GM19023 (cell line): ENCODE results near the gene CLK4.

Source experiments
- ATAC-seq: cut with Tn5 transposase; IDR thresholded peaks from one replicate; pipeline ENCODE4 v1.9.1; 2021; ENCODE audit warnings: mild to moderate bottlenecking, moderate library complexity; ENCODE audit not compliant: unreplicated experiment

Gene CLK4

DNA sequence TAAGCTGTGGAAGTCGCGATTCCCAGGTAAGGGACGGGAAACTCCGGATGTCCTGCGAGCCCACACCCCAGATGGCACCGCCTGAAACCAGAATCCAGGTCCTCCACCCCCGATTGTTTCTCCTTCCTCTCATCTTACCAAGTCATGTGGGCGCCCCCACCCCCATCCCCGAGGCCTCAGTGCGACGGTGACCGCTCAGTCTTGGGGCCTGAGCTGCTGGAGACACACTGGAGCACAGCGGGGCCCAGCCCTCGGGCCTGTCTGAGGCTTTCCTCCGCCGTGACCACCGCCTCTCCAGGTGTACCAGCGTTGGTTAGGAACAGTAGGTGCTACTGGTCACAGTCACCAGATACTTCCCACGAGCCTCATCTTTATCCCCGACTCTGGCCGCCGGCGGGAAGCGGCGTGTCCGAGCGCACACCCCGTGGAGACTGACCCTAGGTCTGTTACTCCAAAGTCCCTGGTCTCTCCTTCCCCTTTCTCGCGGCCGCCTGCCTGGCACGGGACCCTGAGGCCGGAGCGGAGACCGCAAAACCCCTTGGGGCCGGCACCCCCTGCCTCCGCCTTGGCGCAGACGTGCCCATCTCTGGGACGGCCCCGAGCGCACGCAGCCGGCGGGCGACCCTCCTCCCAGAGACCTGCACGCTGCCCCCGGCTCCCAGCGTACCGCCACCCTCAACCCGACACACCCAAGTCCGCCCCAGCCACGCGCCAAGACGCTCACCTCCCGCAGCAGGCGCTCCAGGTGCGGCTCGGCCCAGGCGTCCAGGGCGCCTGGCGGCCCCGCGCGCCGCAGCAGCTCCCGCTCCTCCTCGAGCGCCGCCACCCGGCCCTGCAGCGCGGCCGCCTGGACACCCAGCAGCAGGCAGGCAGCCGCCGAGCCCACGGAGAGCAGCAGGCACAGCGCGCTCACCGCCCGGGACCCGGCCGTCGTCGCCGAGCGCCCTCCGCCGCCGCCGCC, 37.4 kb downstream of the CLK4 start:
- ATAC-seq: no peak

DNA sequence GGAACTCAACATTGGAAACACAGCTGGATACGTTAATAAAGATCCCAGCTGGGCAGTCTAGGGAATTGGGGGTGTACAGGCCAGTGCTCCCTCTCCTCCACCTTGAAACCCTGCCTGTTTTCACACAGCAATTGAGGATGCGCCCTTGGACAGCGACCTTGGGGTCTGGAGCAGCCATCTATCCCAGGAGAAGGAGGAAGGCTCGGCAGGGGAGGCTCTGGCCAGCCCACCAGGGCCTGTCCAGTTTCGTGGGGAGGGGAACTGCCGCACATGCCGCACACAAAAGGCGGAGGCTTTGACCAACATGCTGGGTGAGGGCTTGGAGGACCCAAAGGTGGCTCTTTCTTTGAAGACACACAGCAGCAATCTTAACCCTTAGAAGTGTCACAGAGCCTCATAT, 38.1 kb downstream of the CLK4 start:
- no peak for ATAC-seq

GRCh38 chr5:178587763-178588611, 38.9 kb downstream of the CLK4 start:
- no peak for ATAC-seq

- ATAC-seq: no peak
Measured at GRCh38 chr5:178586396-178586795, 40.5 kb downstream of the CLK4 start.

DNA sequence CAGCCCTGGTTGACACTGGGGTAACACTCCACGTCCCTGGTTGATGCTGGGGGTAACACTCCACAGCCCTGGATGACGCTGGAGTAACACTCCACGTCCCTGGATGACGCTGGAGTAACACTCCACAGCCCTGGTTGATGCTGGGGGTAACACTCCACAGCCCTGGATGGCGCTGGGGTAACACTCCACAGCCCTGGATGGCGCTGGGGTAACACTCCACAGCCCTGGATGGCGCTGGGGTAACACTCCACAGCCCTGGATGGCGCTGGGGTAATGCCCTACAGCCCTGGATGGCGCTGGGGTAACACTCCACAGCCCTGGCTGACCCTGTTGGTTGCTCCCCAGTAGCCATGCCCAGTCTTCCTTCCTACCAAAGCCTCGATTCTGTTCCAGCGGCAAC, 41.4 kb downstream of the CLK4 start:
- peak; percentile 89 for ATAC-seq

DNA sequence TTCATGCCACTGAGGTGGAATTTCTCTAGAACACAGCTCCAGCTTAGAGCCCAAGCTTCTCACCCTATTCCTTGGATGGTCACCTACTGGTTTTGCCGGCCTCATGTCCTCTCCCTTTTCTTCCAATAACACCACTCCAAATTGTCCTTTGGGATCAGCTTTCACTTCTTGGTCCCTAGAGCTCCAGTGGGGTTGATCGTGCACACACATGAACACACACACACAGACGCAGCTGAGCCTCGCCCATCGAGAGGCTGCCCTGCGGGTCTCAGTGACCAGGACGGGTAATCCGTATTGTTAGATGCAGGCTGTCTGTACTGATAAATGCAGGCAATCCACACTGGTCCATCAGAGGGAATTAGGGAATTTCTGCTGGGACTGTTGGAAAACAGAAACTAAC, 43.6 kb downstream of the CLK4 start:
- ATAC-seq: no peak

- no peak for ATAC-seq
Measured at GRCh38 chr5:178582291-178582690, 44.6 kb downstream of the CLK4 start.

GRCh38 chr5:178581621-178582020, 45.2 kb downstream of the CLK4 start:
- no peak for ATAC-seq

GRCh38 chr5:178580271-178580955, 46.4 kb downstream of the CLK4 start:
- no peak for ATAC-seq

DNA sequence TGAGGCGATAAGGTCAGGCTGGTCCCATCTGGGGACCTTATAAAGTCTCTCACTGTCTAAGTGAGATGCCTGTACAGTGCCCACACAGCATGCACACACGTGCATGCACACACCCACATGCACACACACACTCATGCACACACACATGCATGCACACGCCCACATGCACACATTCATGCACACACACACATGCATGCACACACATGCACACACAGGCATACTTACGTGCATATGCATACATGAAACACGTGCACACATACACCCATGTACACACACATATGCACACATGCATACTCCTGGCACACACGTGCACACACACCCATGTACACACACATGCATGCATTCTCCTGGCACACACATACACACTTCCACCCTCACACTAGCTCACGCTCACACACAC, 48.9 kb downstream of the CLK4 start:
- no peak for ATAC-seq

- no peak for ATAC-seq
Measured at GRCh38 chr5:178577376-178577839, 49.4 kb downstream of the CLK4 start.

GRCh38 chr5:178576591-178577351, 50.1 kb downstream of the CLK4 start:
- ATAC-seq: no peak

- no peak for ATAC-seq
Measured at GRCh38 chr5:178573216-178573615, 53.6 kb downstream of the CLK4 start.

DNA sequence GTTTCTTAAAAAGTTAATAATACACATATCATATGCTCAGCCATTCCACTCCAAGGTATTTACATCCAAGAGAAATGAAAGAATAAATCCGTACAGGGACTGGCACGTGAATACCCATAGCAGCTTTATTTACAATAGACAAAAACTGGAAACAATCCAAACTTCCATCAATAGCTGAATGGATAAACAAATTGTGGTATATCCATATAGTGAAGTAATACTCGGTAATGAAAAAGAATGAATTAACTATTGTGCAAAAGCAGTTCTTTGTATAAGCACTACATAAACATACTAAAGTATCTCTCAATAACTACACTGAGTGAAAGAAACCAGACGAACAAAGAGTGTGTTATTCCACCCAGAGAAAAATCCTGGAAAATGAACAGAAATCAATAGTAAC, 54.2 kb downstream of the CLK4 start:
- ATAC-seq: no peak

GRCh38 chr5:178569485-178569884, 57.4 kb downstream of the CLK4 start:
- no peak for ATAC-seq

GRCh38 chr5:178564811-178565550, 61.9 kb downstream of the CLK4 start:
- no peak for ATAC-seq

DNA sequence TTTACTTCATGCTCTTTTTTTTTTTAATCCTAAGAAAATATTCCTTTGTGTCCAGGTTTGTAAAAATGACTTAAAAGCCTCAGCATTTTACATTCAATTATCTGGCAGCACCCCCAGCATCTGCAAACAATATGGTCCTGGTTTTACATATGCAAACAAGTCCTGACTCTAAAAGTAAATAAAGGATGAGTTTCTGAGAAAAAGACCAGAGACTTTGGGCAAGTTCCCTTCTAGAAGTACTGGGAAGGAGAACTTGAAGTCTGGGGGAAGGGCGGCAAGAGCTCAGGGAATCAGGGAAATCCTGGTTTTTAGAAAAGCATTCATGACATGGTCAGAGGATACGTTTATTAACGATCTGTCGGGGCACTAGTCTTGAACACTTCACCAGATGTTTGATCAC, 62.5 kb downstream of the CLK4 start:
- ATAC-seq: no peak

DNA sequence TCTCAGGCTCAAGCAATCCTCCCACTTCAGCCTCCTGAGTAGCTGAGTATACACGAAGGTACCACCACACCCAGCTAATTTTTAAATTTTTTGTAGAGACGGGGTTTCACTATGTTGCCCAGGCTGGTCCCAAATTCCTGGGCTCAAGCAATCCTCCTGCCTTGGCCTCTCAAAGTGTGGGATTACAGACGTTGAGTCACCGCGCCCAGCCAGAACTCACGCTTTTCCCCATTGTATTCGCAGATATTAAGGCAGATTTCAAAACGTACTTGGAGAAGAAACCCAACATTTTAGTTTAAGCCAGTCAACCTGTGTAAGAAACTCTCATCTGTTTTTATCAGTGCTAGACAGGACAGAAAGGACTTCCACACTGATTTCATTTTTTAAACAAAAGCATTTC, 63.2 kb downstream of the CLK4 start:
- ATAC-seq: no peak

DNA sequence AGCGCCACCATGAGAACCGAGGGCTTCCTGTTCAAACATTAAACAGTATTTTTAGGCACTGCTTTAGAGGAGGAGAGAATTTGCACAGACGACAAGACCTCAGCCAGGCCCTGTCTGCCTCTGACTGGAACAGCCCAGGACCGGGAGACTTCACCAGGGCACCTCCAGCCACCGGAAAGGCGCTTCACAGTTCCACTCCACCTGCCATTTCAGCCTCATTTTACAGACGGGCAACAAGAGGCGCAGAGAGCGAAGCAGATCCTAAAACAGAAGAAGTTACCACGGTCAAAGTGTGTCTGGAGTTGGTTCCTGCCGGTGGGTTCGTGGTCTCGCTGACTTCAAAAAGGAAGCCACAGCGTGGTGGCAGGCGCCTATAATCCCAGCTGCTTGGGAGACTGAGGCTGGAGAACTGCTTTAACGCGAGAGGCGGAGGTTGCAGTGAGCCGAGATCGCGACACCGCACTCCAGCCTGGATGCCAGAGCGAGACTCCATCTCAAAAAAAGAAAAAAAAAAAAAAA, 65.0 kb downstream of the CLK4 start:
- no peak for ATAC-seq

DNA sequence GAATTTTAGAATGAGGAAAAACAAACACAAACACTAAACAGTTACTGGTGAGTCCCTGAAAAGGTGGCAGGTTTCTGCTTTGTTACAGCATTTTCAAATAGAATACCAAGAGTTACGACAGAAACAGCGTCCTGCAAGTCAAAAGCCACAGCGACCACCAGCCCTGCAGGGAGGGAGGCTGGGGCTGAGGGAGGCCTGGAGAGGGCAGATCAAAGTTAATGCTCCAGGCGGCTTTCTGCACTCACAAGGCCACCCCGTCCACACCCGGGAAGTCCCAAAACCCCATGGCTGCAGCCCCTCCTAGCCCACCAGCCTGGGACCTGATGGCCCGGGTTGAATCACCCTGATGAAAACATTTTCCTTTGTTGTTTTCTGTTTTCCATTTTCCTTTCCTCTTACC, 65.9 kb downstream of the CLK4 start:
- ATAC-seq: no peak
